IPS-18a (cell line): Measurements from ENCODE around the gene GALNT10.

ENCODE experiments used
- H3K27ac ChIP-seq: one replicate; pipeline ENCODE4 v1.5.1; 2013; ENCODE audit warnings: low read length
- H3K27me3 ChIP-seq: one replicate; pipeline ENCODE4 v1.6.1; 2013; ENCODE audit warnings: mild to moderate bottlenecking, low read length; ENCODE audit not compliant: control insufficient read depth, insufficient read depth
- H3K36me3 ChIP-seq: one replicate; pipeline ENCODE4 v1.6.1; 2013; ENCODE audit warnings: low read depth, low read length; ENCODE audit not compliant: control insufficient read depth
- H3K4me1 ChIP-seq: one replicate; pipeline ENCODE4 v1.6.1; 2013; ENCODE audit warnings: low read depth, low read length; ENCODE audit not compliant: control insufficient read depth
- H3K4me3 ChIP-seq: one replicate; pipeline ENCODE4 v1.5.1; 2013; ENCODE audit warnings: low read length
- H3K9ac ChIP-seq: one replicate; pipeline ENCODE4 v1.6.1; 2013; ENCODE audit warnings: mild to moderate bottlenecking, low read length, moderate library complexity
- H3K9me3 ChIP-seq: one replicate; pipeline ENCODE4 v1.6.1; 2013; ENCODE audit warnings: low read depth, low read length; ENCODE audit not compliant: control insufficient read depth

GALNT10 gene

DNA sequence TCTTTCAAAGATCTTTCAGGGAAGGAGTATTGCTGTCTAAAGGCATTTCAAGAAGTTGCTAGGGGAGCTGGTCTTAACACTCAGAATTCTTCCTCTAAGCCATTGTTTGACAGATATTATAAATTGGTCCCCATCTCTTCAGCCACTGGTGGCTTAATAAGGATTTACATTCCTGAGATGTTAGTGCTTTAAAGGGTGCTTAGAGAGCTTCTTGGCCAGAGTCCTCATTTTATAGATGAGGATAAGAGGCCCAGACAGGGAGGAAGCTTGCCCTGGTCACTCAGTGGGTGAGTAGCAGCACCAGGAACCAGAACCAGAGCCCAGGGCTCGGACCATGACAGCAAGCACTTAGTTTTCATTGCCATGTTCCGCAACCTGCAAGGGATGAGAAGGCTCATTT lies 53.2 kb downstream of the GALNT10 start:
- H3K4me3 ChIP-seq: no peak overlapping the region
- H3K9ac ChIP-seq: no peak overlapping the region
- no peaks in the 10 kb centered on the region for H3K27me3 ChIP-seq
- no peaks in the 10 kb centered on the region for H3K9me3 ChIP-seq
- H3K36me3 ChIP-seq: no peaks in the 10 kb centered on the region
- H3K4me1 ChIP-seq: peaks cover 5% of the 10 kb centered on the region
- H3K27ac ChIP-seq: no peak overlapping the region

DNA sequence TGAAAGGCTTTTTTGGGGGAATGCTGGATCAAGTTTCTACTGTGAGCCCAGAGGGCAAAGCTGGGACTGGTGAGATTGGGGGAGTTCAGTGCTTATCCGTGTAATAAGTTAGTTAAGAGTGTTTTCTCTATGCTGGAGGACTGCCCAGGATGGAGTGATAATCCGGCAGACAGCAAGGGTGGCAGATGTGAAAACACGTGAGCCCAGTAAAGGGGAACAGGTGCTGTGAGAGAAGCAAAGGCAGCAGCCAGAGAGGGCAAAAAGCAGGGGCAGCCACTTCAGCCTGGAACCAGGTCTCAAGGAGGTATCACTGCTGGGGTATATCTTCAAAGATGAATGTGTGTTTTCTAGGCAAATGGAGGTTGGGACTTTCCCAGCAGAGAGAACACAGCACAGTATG lies 53.9 kb downstream of the GALNT10 start:
- no peak overlapping the region for H3K4me3 ChIP-seq
- H3K27me3 ChIP-seq: no peaks in the 10 kb centered on the region
- no peaks in the 10 kb centered on the region for H3K4me1 ChIP-seq
- H3K27ac ChIP-seq: no peak overlapping the region
- no peak overlapping the region for H3K9ac ChIP-seq
- H3K9me3 ChIP-seq: no peaks in the 10 kb centered on the region
- no peaks in the 10 kb centered on the region for H3K36me3 ChIP-seq

DNA sequence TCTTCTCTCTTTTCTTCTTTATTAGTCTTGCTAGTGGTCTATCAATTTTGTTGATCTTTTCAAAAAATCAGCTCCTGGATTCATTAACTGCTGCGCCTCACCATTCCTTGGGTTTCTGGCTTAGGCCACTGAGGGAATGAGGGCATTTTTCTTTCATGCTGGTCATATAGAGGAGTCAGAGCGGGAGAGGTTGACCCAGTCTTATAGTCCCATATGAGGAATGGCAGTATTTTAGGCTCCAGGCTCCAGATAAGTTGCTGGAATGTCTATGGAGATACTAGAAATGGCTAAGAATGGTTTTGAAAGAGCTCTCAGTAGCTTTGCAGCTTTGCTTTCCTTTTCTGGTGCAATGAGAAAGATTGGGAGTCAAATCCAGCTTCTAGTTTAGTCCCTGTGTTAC lies 58.2 kb downstream of the GALNT10 start:
- no peaks in the 10 kb centered on the region for H3K36me3 ChIP-seq
- H3K27me3 ChIP-seq: no peaks in the 10 kb centered on the region
- no peak overlapping the region for H3K4me3 ChIP-seq
- H3K9ac ChIP-seq: no peak overlapping the region
- no peaks in the 10 kb centered on the region for H3K9me3 ChIP-seq
- H3K4me1 ChIP-seq: no peaks in the 10 kb centered on the region
- no peak overlapping the region for H3K27ac ChIP-seq

DNA sequence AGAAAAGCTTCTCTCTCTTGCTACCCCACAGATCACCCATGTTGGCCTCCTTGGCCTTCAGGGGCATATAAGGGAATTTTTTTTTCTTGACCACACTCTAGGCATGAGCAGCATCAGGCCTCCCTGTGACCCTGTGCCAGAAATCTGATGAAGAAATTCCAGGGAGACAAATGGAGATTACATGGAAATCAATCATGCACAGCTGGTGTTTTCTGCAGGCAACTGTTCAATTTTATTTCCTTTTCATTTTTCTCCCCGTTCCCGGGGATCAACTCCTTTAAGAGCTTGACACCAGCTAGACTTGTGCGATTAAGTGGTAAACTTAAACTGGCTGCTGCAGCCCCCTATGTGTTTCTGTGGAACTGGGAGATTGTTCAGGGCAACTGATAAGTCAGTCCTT lies 59.3 kb downstream of the GALNT10 start:
- Histone ChIP-seq H3K4me1 (no peaks in the 10 kb centered on the region), H3K36me3 (no peaks in the 10 kb centered on the region), H3K27me3 (no peaks in the 10 kb centered on the region), H3K9ac (no peak overlapping the region), H3K4me3 (no peak overlapping the region), H3K9me3 (no peaks in the 10 kb centered on the region), H3K27ac (no peak overlapping the region)

DNA sequence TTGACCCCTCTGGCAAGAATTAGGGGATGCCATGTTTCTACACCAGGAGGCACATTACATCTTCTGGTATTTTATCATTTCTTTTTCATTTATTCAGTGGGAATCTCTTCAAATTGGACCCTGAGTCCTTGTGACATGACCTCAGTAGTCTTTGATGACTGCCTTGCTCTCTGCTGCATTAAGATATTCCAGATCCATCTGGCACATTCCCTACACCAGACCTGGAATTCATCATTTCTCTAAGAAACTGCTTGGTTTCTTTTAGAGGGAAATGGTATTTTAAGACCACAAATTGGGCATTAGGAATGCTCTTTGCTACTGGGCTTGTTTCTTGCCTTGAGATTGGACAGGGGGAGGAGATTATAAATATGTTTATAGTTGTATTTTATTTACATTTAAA lies 61.0 kb downstream of the GALNT10 start:
- Histone ChIP-seq H3K9me3 (no peaks in the 10 kb centered on the region), H3K27me3 (no peaks in the 10 kb centered on the region), H3K36me3 (no peaks in the 10 kb centered on the region), H3K27ac (no peak overlapping the region), H3K4me3 (no peak overlapping the region), H3K4me1 (no peaks in the 10 kb centered on the region), H3K9ac (no peak overlapping the region)

DNA sequence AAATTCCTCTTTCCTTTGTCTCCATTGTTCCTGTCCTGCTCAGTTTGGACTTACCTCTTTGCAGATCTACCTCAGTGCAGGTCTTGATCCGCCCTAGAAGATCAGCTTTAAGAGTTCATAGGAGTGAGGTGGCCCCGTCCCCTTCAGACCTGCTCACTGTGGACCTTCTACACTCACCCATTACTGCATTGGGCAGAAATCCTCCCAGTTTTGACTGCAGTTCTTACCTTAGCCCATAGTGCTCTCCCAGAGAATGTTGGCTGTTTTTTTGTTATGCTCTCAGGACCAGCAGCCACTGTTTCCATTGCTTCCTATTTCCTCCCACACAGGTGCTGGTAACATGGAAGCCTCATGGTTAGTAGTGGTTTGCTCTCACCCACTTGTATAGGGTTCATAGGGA lies 63.3 kb downstream of the GALNT10 start:
- H3K4me3 ChIP-seq: no peak overlapping the region
- no peaks in the 10 kb centered on the region for H3K27me3 ChIP-seq
- no peak overlapping the region for H3K9ac ChIP-seq
- H3K27ac ChIP-seq: no peak overlapping the region
- H3K36me3 ChIP-seq: no peaks in the 10 kb centered on the region
- no peaks in the 10 kb centered on the region for H3K9me3 ChIP-seq
- peaks cover 3% of the 10 kb centered on the region for H3K4me1 ChIP-seq

DNA sequence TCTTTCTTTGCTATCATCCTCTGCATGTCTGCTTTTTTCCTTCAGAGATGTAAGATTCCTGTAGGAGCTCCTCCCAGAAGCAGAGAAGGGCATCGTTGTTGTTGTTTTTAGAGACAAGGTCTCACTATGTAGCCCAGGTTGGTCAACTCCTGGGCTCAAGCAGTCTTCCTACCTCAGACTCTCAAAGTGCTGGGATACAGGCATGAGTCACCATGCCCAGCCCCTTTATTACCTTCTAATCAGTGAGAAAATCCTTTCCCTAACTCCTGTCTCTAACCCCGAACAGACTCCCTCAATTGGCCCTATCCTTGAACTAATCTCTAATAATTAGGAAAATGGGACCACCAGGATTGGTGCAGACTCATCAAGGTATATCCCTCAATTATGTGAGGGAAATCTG lies 64.4 kb downstream of the GALNT10 start:
- Histone ChIP-seq H3K9ac (no peak overlapping the region), H3K9me3 (no peaks in the 10 kb centered on the region), H3K27ac (no peak overlapping the region), H3K4me1 (peaks cover 12% of the 10 kb centered on the region), H3K36me3 (no peaks in the 10 kb centered on the region), H3K27me3 (no peaks in the 10 kb centered on the region), H3K4me3 (no peak overlapping the region)

DNA sequence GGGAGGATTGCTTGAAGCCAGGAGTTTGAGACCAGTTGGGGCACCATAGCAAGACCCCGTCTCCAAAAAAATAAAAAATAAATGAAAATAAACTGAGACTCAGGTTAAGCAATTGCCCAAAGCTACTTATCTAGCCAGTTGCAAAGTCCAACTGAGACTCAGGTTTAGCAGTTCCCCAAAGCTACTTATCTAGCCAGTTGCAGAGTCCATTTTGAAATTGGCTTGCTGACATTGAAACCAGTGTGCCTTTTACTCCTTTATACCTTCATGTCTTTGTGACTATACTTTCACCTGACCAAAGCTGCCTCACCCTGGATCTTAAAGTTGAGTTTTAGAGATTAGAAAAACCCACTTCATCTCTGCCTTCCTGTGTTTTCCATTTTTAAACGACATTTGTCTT lies 66.5 kb downstream of the GALNT10 start:
- Histone ChIP-seq H3K27me3 (no peaks in the 10 kb centered on the region), H3K27ac (no peak overlapping the region), H3K4me1 (peaks cover 26% of the 10 kb centered on the region), H3K4me3 (no peak overlapping the region), H3K36me3 (no peaks in the 10 kb centered on the region), H3K9ac (no peak overlapping the region), H3K9me3 (no peaks in the 10 kb centered on the region)

DNA sequence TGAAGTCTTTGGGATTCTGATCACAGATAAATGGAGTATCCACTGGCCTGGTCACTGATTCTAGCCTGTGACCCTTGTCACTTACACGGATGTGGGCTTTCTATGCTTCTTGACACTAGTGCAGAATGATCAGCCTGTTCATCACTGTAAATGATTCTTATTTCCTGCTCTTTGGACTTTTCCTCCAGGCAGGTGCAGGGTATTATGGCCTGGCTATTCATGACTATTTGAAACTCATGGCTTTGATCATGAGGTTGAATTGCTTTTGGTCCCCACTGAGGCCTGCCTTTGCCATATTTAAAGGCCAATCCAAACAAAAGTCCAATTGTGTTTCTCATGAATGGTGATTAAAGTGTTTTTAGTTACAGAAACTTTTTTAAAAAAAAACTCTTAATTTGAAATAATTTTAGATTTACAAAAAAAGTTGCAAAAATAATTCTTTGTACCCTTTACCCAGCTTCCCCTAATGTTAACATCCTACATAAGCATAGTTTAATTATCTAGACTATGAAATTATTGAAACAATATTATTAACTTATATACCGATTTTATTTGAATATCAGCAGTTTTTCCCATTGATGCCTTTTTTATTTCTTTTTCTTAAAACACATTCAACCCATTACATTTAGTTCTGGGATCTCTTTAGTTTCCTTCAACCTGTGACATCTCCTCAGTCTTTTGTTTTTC lies 68.1 kb downstream of the GALNT10 start:
- H3K27ac ChIP-seq: no peak overlapping the region

DNA sequence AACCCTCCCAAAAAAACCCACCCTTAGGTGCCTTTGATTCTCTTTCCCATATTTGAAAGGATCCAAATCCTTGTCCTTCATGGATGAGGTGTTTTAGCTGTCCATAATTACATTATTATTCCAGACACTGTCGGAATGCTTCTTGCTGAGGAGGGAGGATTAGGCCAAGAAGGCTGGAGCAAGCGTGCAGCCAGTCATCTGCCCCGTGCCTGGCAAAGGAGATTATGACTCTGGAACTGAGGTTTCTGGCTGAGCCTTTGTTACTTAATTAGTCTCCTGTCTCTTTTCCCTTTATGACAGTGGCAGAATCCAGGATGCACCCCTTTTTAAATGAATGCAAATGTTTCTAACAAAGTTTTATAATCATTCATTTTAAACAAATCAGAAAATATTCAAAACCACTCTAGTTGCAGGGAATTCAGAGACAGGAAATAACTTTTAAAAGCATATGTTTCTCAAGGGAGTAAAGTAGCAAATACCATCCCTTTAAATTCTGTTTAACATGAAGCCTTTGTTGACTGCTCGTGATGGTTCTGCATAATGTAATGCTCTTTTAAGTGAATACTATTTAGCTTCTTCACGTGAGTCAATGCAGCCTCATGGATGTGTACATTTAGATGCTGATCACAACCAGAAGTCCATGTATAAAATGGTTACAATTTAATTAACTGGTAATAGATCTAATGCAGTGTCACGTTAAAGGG lies 69.8 kb downstream of the GALNT10 start:
- H3K36me3 ChIP-seq: no peaks in the 10 kb centered on the region
- H3K27ac ChIP-seq: no peak overlapping the region
- peaks cover 32% of the 10 kb centered on the region for H3K4me1 ChIP-seq
- no peaks in the 10 kb centered on the region for H3K27me3 ChIP-seq
- no peak overlapping the region for H3K4me3 ChIP-seq
- H3K9me3 ChIP-seq: no peaks in the 10 kb centered on the region
- no peak overlapping the region for H3K9ac ChIP-seq

More for the DNA sequence above, 68.1 kb downstream of the GALNT10 start:
- Histone ChIP-seq H3K9me3 (no peaks in the 10 kb centered on the region), H3K36me3 (no peaks in the 10 kb centered on the region), H3K4me3 (no peak overlapping the region), H3K9ac (no peak overlapping the region), H3K27me3 (no peaks in the 10 kb centered on the region), H3K4me1 (peaks cover 26% of the 10 kb centered on the region)

DNA sequence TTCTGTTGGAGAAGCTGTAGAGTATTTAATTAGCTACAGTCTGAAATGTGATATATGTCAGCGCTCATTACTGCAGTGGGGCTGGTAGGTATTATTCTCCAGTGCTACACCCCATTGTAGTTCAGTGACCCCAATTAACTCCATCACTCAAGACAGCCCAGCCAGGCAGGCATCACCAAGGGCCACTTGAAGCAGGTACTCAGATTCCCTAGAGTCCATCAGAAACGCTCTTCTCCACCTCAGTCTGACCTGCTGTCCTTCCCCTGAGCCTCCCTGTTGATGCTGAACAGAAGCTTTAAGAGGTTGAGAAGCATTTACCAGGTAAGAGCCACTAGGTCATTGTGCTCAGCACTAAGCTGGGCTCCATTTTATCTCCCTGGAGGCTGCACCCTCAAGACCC lies 71.8 kb downstream of the GALNT10 start:
- Histone ChIP-seq H3K9me3 (no peaks in the 10 kb centered on the region), H3K27ac (no peak overlapping the region), H3K36me3 (no peaks in the 10 kb centered on the region), H3K27me3 (no peaks in the 10 kb centered on the region), H3K9ac (no peak overlapping the region), H3K4me3 (no peak overlapping the region), H3K4me1 (peaks cover 35% of the 10 kb centered on the region)
